ENCODE data around the gene FAM110C. TPM values are rescaled to one million over a fixed set of nuclear protein-coding genes. Genes with fewer than 3 reads are reported as not detected.
A peak's percentile ranks its signal among the peaks of the same experiment; 100 is the strongest.
"Not testable (repeated sequence)": the region's sequence is repeated elsewhere in the genome, so short reads cannot be mapped to it uniquely, and the experiment has no call there.

The FAM110C gene
- total RNA-seq, 2 experiments from 2014 or later, result 4.8 to 5.1 TPM

- ChIA-PET CTCF (interaction anchor here (0.9 to 2.9 kb wide), 9 partner anchors 11 to 617 kb away, joined by 3 to 20 read pairs (median 3); partner anchors contain the start of gene FAM110C), POLR2A (no interaction called here)
- Mint-ChIP-seq H3K4me3 (no peak overlapping the region), H3K27me3 (peaks cover 8% of the 10 kb centered on the region), H3K27ac (no peak overlapping the region), H3K9me3 (peaks cover 5% of the 10 kb centered on the region), H3K36me3 (ENCODE audit: low read depth) (peaks cover 3% of the 10 kb centered on the region), H3K4me1 (peaks cover 14% of the 10 kb centered on the region)
- DNase-seq, result no peak
Observed at GRCh38 chr2:18402-19271, 27.7 kb downstream of the FAM110C start.

GRCh38 chr2:15916-16315, 30.4 kb downstream of the FAM110C start:
- H3K4me3 Mint-ChIP-seq; POLR2A ChIA-PET; H3K36me3 Mint-ChIP-seq (ENCODE audit: low read depth); H3K4me1 Mint-ChIP-seq; H3K27me3 Mint-ChIP-seq; DNase-seq; H3K27ac Mint-ChIP-seq; H3K9me3 Mint-ChIP-seq: not testable (repeated sequence)
- CTCF ChIA-PET, result interaction anchor here (0.9 to 1.1 kb wide), 2 partner anchors 8 to 120 kb away, joined by 3 read pairs; no protein-coding TSS in a partner anchor

- POLR2A ChIA-PET, result no interaction called here
- CTCF ChIA-PET, result interaction anchor here (0.8 to 1.3 kb wide), 8 partner anchors 8 to 164 kb away, joined by 3 to 6 read pairs (median 4); no protein-coding TSS in a partner anchor
- no peaks in the 10 kb centered on the region for H3K9me3 Mint-ChIP-seq
- peaks cover 8% of the 10 kb centered on the region for H3K27me3 Mint-ChIP-seq
- H3K4me1 Mint-ChIP-seq, result peaks cover 9% of the 10 kb centered on the region
- peak; percentile 72 for DNase-seq
- H3K27ac Mint-ChIP-seq, result no peak overlapping the region
- no peak overlapping the region for H3K4me3 Mint-ChIP-seq
- H3K36me3 Mint-ChIP-seq (ENCODE audit: low read depth), result no peaks in the 10 kb centered on the region
Observed at GRCh38 chr2:11248-11941, 34.9 kb downstream of the FAM110C start.

DNA sequence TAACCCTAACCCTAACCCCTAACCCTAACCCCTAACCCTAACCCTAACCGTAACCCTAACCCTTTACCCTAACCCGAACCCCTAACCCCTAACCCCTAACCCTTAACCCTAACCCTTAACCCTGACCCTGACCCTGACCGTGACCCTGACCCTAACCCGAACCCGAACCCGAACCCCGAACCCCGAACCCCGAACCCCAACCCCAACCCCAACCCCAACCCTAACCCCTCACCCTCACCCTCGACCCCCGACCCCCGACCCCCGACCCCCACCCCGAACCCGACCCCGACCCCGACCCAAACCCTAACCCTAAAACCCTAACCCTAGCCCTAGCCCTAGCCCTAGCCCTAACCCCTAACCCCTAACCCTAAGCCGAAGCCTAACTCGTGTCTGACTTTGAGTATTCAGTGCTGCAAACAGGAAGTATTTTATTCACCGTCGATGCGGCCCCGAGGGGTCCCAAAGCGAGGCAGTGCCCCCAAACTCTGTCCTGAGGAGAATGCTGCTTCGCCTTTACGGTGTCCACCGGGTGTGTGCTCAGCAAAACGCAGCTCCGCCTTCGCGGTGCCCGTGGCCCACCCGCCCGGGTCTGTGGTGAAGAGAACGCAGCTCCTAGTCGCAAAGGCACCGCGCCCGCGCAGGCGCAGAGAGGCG, 36.0 kb downstream of the FAM110C start:
- Mint-ChIP-seq H3K4me3 (no peak overlapping the region), H3K27me3 (peaks cover 6% of the 10 kb centered on the region), H3K36me3 (ENCODE audit: low read depth) (no peaks in the 10 kb centered on the region), H3K4me1 (peaks cover 6% of the 10 kb centered on the region), H3K9me3 (no peaks in the 10 kb centered on the region), H3K27ac (no peak overlapping the region)
- no peak for DNase-seq
- ChIA-PET CTCF (no interaction called here), POLR2A (no interaction called here)

Other genes with a start within 250 kb of the FAM110C start
- gene SH3YL1, start 217.5 kb upstream of the FAM110C start, total RNA-seq, result 10 to 100 TPM; 15.8 to 18.0 TPM
- gene ACP1, start 218.4 kb upstream of the FAM110C start, total RNA-seq, result 10 to 100 TPM; 89.2 to 98.3 TPM
- not detected for gene ALKAL2, start 241.6 kb upstream of the FAM110C start, total RNA-seq

Data from activated CD4-positive, alpha-beta memory T cell treated with anti-CD3 and anti-CD28 coated beads, Interleukin-2, amount 10 ng/mL, durations not matched to agents 7 days and 5 days (primary cell).